A673 (cell line): Measurements from ENCODE around the gene MAP7D3. TPM values are rescaled to one million over a fixed set of nuclear protein-coding genes. Genes with fewer than 3 reads are reported as not detected.

ENCODE experiments used
- BruUV-seq: library from RNA; stranded (reverse); fragments of 400-500 nt; replicated peaks from 2 replicates; lab custom pipeline; 2021; lab: Mats Ljungman, UMichigan
- CTCF ChIA-PET: fragments of 300-600 bp; sonication (Branson Sonifier 250); formaldehyde crosslinking; loops from one replicate; lab custom pipeline; 2022; ENCODE audit warnings: antibody characterized with exemption; lab: Charles Lee
- POLR2A ChIA-PET: fragments of 300-600 bp; sonication (Branson Sonifier 250); formaldehyde crosslinking; loops from one replicate; lab custom pipeline; 2022; ENCODE audit warnings: antibody characterized with exemption; ENCODE audit not compliant: low non-redundant PET; lab: Charles Lee
- DNase-seq: peaks from one replicate; pipeline ENCODE4 v3.0.0-alpha.2; 2015; ENCODE audit warnings: low spot score
- H3K27ac ChIP-seq: fragments of 200-600 bp; sonication (generic); 2 replicates; pipeline ENCODE4 v1.5.1; 2016; ENCODE audit warnings: mixed run types, low read depth, mild to moderate bottlenecking, mixed read lengths, antibody characterized with exemption, low read length; ENCODE audit not compliant: poor library complexity, severe bottlenecking
- H3K27me3 ChIP-seq: fragments of 200-600 bp; sonication (generic); replicated peaks from 2 replicates; pipeline ENCODE4 v1.6.1; 2017; ENCODE audit warnings: mixed run types, low read depth, mild to moderate bottlenecking, mixed read lengths, antibody characterized with exemption, low read length; ENCODE audit not compliant: insufficient read depth, poor library complexity
- H3K36me3 ChIP-seq: fragments of 200-600 bp; sonication (generic); 2 replicates; pipeline ENCODE4 v1.6.1; 2016; ENCODE audit warnings: mixed run types, mild to moderate bottlenecking, mixed read lengths, antibody characterized with exemption, low read length; ENCODE audit not compliant: insufficient read depth, poor library complexity, severe bottlenecking
- H3K4me1 ChIP-seq: fragments of 200-600 bp; sonication (generic); 2 replicates; pipeline ENCODE4 v1.6.1; 2017; ENCODE audit warnings: mixed run types, mild to moderate bottlenecking, mixed read lengths, antibody characterized with exemption, low read length; ENCODE audit not compliant: insufficient read depth, poor library complexity, severe bottlenecking
- H3K4me3 ChIP-seq: fragments of 200-600 bp; sonication (generic); 2 replicates; pipeline ENCODE4 v1.5.1; 2016; ENCODE audit warnings: low read depth, mixed run types, mild to moderate bottlenecking, mixed read lengths, low read length; ENCODE audit not compliant: poor library complexity, severe bottlenecking
- H3K9me3 ChIP-seq: fragments of 200-600 bp; sonication (generic); 2 replicates; pipeline ENCODE4 v1.6.1; 2016; ENCODE audit warnings: mixed run types, low read depth, mild to moderate bottlenecking, mixed read lengths, antibody characterized with exemption, low read length; ENCODE audit not compliant: poor library complexity, severe bottlenecking
- EZH2 ChIP-seq: fragments of 200-600 bp; sonication (generic); IDR thresholded peaks from 2 replicates; pipeline ENCODE4 v1.6.1; 2017; ENCODE audit warnings: borderline replicate concordance, low read depth, mild to moderate bottlenecking, mixed read lengths, antibody characterized with exemption, low read length; ENCODE audit not compliant: poor library complexity, severe bottlenecking
- intact Hi-C: fragments of 100-400 bp; cut with micrococcal nuclease; formaldehyde crosslinking; loops from one replicate; pipeline ENCODE4 v1.10.0; 2022; ENCODE audit not compliant: unreplicated experiment
- total RNA-seq: library from RNA; stranded (reverse); gene quantifications from 2 replicates; pipeline ENCODE4 v1.2.3, GENCODE V29; 2021
- TF ChIP-seq, protein P1 (sequence below): fragments of 300-800, 200-600 bp; sonication (generic); conservative IDR thresholded peaks from 2 replicates; pipeline ENCODE4 v1.5.1; 2017; ENCODE audit warnings: low read depth, mild to moderate bottlenecking, antibody characterized with exemption, low read length, moderate library complexity, mixed read lengths

Gene MAP7D3
- total RNA-seq, 1 experiment from 2014 or later = 12.9 TPM

- TF ChIP-seq, protein P1, sequence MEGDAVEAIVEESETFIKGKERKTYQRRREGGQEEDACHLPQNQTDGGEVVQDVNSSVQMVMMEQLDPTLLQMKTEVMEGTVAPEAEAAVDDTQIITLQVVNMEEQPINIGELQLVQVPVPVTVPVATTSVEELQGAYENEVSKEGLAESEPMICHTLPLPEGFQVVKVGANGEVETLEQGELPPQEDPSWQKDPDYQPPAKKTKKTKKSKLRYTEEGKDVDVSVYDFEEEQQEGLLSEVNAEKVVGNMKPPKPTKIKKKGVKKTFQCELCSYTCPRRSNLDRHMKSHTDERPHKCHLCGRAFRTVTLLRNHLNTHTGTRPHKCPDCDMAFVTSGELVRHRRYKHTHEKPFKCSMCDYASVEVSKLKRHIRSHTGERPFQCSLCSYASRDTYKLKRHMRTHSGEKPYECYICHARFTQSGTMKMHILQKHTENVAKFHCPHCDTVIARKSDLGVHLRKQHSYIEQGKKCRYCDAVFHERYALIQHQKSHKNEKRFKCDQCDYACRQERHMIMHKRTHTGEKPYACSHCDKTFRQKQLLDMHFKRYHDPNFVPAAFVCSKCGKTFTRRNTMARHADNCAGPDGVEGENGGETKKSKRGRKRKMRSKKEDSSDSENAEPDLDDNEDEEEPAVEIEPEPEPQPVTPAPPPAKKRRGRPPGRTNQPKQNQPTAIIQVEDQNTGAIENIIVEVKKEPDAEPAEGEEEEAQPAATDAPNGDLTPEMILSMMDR = no peak
- no peak for TF ChIP-seq EZH2
- H3K4me1 ChIP-seq = no peaks in the 10 kb centered on the region
- H3K36me3 ChIP-seq = no peaks in the 10 kb centered on the region
- intact Hi-C loops = no loop called here
- peaks cover 3% of the 10 kb centered on the region for H3K27me3 ChIP-seq
- no TSS peak for BruUV-seq
- POLR2A ChIA-PET = interaction anchor here (0.6 kb wide), 1 partner anchor 135 kb away, joined by 4 read pairs; no protein-coding TSS in a partner anchor
- H3K4me3 ChIP-seq = no peak overlapping the region
- no peak overlapping the region for H3K27ac ChIP-seq
- CTCF ChIA-PET = no interaction called here
- no peak for DNase-seq
- H3K9me3 ChIP-seq = no peaks in the 10 kb centered on the region
Observed at GRCh38 chrX:136192135-136192534, 59.1 kb downstream of the MAP7D3 start.

DNA sequence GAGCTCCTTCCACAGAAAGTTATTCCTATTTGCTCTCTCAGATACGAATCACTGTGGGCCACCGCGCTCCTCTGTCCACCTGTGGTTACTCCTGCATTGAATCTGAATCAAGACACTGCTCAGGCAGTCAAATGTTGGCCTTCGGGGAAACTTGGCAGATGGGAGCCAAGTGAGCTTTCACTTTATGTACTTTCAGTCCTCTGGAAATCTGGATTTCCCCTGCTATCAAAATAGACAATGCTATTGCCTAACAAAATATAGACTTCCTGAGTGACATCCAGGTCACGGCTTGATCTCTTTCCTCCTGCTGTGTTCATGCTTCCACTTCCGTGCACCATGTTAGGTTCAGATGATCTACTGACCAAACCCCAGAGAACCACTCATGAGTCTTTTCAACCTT lies 60.0 kb downstream of the MAP7D3 start:
- H3K36me3 ChIP-seq = no peaks in the 10 kb centered on the region
- TF ChIP-seq, protein P1 = no peak
- no peak for TF ChIP-seq EZH2
- no peaks in the 10 kb centered on the region for H3K27me3 ChIP-seq
- no peaks in the 10 kb centered on the region for H3K4me1 ChIP-seq
- no peak overlapping the region for H3K4me3 ChIP-seq
- H3K9me3 ChIP-seq = no peaks in the 10 kb centered on the region
- ChIA-PET CTCF (no interaction called here), POLR2A (interaction anchor here (0.6 kb wide), 1 partner anchor 134 kb away, joined by 4 read pairs; no protein-coding TSS in a partner anchor)
- no peak for DNase-seq
- BruUV-seq = no TSS peak
- intact Hi-C loops = no loop called here
- H3K27ac ChIP-seq = no peak overlapping the region

DNA sequence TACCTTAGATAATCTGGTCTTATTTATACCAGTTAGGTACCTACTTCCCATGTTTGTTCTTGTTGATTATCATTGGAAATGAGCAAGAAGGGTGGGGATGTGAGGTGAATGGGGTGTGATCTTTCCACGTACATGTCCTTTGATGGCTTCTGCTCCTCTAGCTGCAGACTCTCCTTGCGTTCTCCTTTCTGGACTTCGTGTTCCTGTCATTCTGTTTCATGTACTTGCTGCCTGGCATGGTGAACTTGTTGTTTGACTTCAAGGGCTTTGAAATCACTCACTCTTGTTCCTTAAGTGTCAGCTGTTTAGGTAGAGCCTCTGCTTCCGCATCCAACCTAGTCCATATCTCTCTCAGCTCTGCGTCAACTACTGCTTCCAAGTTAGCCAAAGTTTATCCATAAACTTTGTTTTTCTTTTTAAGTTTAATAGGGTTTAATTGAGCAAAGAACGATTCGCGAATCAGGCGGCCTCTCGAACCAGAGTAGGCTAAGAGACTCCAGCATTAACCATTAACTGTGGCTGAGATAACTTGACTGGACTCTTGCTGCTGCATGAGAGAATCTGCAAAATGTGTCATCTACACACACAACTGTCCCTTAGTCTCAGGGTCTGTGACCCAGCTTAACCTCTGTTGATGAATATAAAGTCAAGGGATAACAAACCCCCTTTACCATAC lies 61.0 kb downstream of the MAP7D3 start:
- CTCF ChIA-PET = no interaction called here
- no peak overlapping the region for H3K4me3 ChIP-seq
- no TSS peak for BruUV-seq
- TF ChIP-seq EZH2 = no peak
- TF ChIP-seq, protein P1 = no peak
- POLR2A ChIA-PET = no interaction called here
- peaks cover 10% of the 10 kb centered on the region for H3K4me1 ChIP-seq
- H3K36me3 ChIP-seq = no peaks in the 10 kb centered on the region
- H3K27me3 ChIP-seq = no peaks in the 10 kb centered on the region
- no peak for DNase-seq
- no peaks in the 10 kb centered on the region for H3K9me3 ChIP-seq
- no peak overlapping the region for H3K27ac ChIP-seq
- intact Hi-C loops = no loop called here
